HG03039 (cell line): ENCODE data around the gene PRG2.

Source experiments
- ATAC-seq: cut with Tn5 transposase; IDR thresholded peaks from one replicate; pipeline ENCODE4 v1.9.1; 2021; ENCODE audit warnings: mild to moderate bottlenecking, moderate library complexity; ENCODE audit not compliant: unreplicated experiment

PRG2 gene

GRCh38 chr11:57397394-57397990 is 7.0 kb upstream of the PRG2 start:
- ATAC-seq, result no peak

GRCh38 chr11:57396744-57397143 is 6.3 kb upstream of the PRG2 start:
- no peak for ATAC-seq

GRCh38 chr11:57395905-57396623 is 5.6 kb upstream of the PRG2 start:
- ATAC-seq, result no peak

GRCh38 chr11:57394203-57394965 is 3.9 kb upstream of the PRG2 start:
- ATAC-seq, result no peak

GRCh38 chr11:57392763-57393105 is 2.3 kb upstream of the PRG2 start:
- ATAC-seq, result no peak

- no peak for ATAC-seq
These were observed 1.8 kb upstream of the PRG2 start for GRCh38 chr11:57392066-57392762.

GRCh38 chr11:57391539-57391938 is 1.1 kb upstream of the PRG2 start:
- ATAC-seq, result no peak

GRCh38 chr11:57391111-57391510 is 661 bp upstream of the PRG2 start:
- ATAC-seq, result no peak

- no peak for ATAC-seq
These were observed 3.0 kb downstream of the PRG2 start for GRCh38 chr11:57387289-57388030.

- ATAC-seq, result no peak
These were observed 4.1 kb downstream of the PRG2 start for GRCh38 chr11:57386178-57386940.

- no peak for ATAC-seq
These were observed 9.5 kb downstream of the PRG2 start, which contains the start of gene PRG3 for GRCh38 chr11:57380975-57381374. Gene PRG3, minus strand, starts transcription at chr11:57381150. Its CDS starts 442 bp downstream, at chr11:57380708.

GRCh38 chr11:57379732-57380131 is 10.7 kb downstream of the PRG2 start:
- no peak for ATAC-seq

- no peak for ATAC-seq
These were observed 12.3 kb downstream of the PRG2 start for GRCh38 chr11:57378186-57378585.

GRCh38 chr11:57377107-57377506 is 13.3 kb downstream of the PRG2 start:
- no peak for ATAC-seq

- ATAC-seq, result no peak
These were observed 14.1 kb downstream of the PRG2 start for GRCh38 chr11:57376095-57377090.

- ATAC-seq, result no peak
These were observed 15.0 kb downstream of the PRG2 start for GRCh38 chr11:57375490-57375889.

GRCh38 chr11:57374966-57375365 is 15.5 kb downstream of the PRG2 start:
- ATAC-seq, result no peak

GRCh38 chr11:57373146-57373545 is 17.3 kb downstream of the PRG2 start:
- ATAC-seq, result no peak

- no peak for ATAC-seq
These were observed 19.5 kb downstream of the PRG2 start for GRCh38 chr11:57370941-57371340.
